Measurements from ENCODE around the gene CCDC195.
"Not testable (repeated sequence)": the region's sequence is repeated elsewhere in the genome, so short reads cannot be mapped to it uniquely, and the experiment has no call there.

DNA sequence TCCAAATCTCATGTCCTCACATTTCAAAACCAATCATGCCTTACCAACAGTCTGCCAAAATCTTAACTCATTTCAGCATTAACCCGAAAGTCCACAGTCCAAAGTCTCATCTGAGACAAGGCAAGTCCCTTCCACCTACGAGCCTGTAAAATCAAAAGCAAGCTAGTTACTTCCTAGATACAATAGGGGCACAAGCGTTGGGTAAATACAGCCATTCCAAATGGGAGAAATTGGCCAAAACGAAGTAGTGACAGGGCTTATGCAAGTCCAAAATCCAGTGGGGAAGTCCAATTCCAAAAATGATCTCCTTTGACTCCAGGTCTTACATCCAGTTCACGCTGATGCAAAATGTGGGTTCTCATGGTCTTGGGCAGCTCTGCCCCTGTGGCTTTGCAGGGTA lies 54.5 kb downstream of the CCDC195 start:
- not testable (repeated sequence) for TF ChIP-seq CTCF (optimal IDR thresholded peaks at IDR 0.05 in 1 of 3, IDR thresholded peaks at IDR 0.05 in 1 of 3, conservative IDR thresholded peaks at IDR 0.05 in 1 of 3; ENCODE audit: extremely low read depth in 1 of 3, insufficient read depth in 2 of 3, low read length in 3 of 3); EZH2 (IDR thresholded peaks at IDR 0.05; ENCODE audit: low read length)
